DND-41 (cell line): Measurements from ENCODE around the gene PRKAR1B.

Experiments
- ATAC-seq: fragments of 200-7000 bp; cut with Tn5 transposase; 3 replicates; pipeline ENCODE4 v1.9.1; 2021; ENCODE audit warnings: low read depth; ENCODE audit not compliant: insufficient read depth
- DNase-seq: peaks from one replicate; pipeline ENCODE4 v3.0.0-alpha.2; 2020
- H2AFZ ChIP-seq: 2 replicates; pipeline ENCODE4 v1.6.0; 2012; ENCODE audit warnings: low read depth, low read length
- H3K27ac ChIP-seq: 2 replicates; pipeline ENCODE4 v1.5.1; 2012; ENCODE audit warnings: low read length, inconsistent platforms
- H3K27me3 ChIP-seq: fragments of 200-600 bp; sonication (generic); 2 replicates; pipeline ENCODE4 v1.6.0; 2012; ENCODE audit warnings: low read length, mild to moderate bottlenecking, inconsistent platforms; ENCODE audit not compliant: insufficient read depth, poor library complexity
- H3K36me3 ChIP-seq: 2 replicates; pipeline ENCODE4 v1.5.1; 2012; ENCODE audit warnings: low read length, inconsistent platforms; ENCODE audit not compliant: insufficient read depth
- H3K4me1 ChIP-seq: 2 replicates; pipeline ENCODE4 v1.5.1; 2012; ENCODE audit warnings: mild to moderate bottlenecking, low read length; ENCODE audit not compliant: insufficient read depth
- H3K4me2 ChIP-seq: 2 replicates; pipeline ENCODE4 v1.6.0; 2012; ENCODE audit warnings: mild to moderate bottlenecking, moderate library complexity, low read length, inconsistent platforms; ENCODE audit not compliant: insufficient read depth
- H3K4me3 ChIP-seq, 2 experiments: fragments of 200-600 bp in 1 of 2; shearing (Covaris generic) in 1 of 2; 2 replicates each; pipeline ENCODE4 v1.5.1; 2012 to 2016; ENCODE audit warnings: inconsistent platforms in 2 of 2, low read length in 2 of 2, mild to moderate bottlenecking in 2 of 2, low read depth in 1 of 2, moderate library complexity in 1 of 2
- H3K79me2 ChIP-seq: 2 replicates; pipeline ENCODE4 v1.6.0; 2012; ENCODE audit warnings: low read length, inconsistent platforms; ENCODE audit not compliant: insufficient read depth
- H3K9ac ChIP-seq: 2 replicates; pipeline ENCODE4 v1.6.0; 2012; ENCODE audit warnings: low read depth, mild to moderate bottlenecking, inconsistent platforms, low read length, moderate library complexity
- H3K9me3 ChIP-seq: 2 replicates; pipeline ENCODE4 v1.5.1; 2012; ENCODE audit warnings: low read length, moderate library complexity, mild to moderate bottlenecking, inconsistent platforms; ENCODE audit not compliant: insufficient read depth, severe bottlenecking
- H4K20me1 ChIP-seq: 2 replicates; pipeline ENCODE4 v1.6.0; 2012; ENCODE audit warnings: low read length; ENCODE audit not compliant: insufficient read depth
- CTCF ChIP-seq: IDR thresholded peaks from 2 replicates; pipeline ENCODE4 v1.5.1; 2012; ENCODE audit warnings: borderline replicate concordance, low read length, moderate library complexity, mild to moderate bottlenecking; ENCODE audit not compliant: poor library complexity, severe bottlenecking; ENCODE audit errors: extremely low read depth
- EZH2 ChIP-seq: IDR thresholded peaks from 3 replicates; pipeline ENCODE4 v1.6.1; 2012; ENCODE audit warnings: borderline replicate concordance, low read depth, mild to moderate bottlenecking, moderate library complexity, low read length, inconsistent platforms; ENCODE audit not compliant: severe bottlenecking

PRKAR1B gene

GRCh38 chr7:728602-729001 is 1.5 kb upstream of the PRKAR1B start:
- Histone ChIP-seq H3K79me2 (peaks cover 89% of the 10 kb centered on the region), H4K20me1 (peaks cover 23% of the 10 kb centered on the region), H3K27me3 (no peaks in the 10 kb centered on the region), H3K4me2 (peak overlapping the region; percentile 85), H3K4me1 (peaks cover 35% of the 10 kb centered on the region), H3K9me3 (peaks cover 15% of the 10 kb centered on the region), H3K9ac (peak overlapping the region; percentile 79), H2AFZ (no peak overlapping the region), H3K36me3 (peaks cover 63% of the 10 kb centered on the region), H3K4me3 (peak overlapping the region in 1 of 2 experiments; percentile 77; a peak in 2 of 4 replicates), H3K27ac (peak overlapping the region; percentile 34; the same call in 1 of the 2 replicates)
- TF ChIP-seq CTCF (no peak), EZH2 (no peak)
- ATAC-seq, result no peak
- DNase-seq, result no peak

GRCh38 chr7:727806-728460 is 852 bp upstream of the PRKAR1B start:
- H3K9me3 ChIP-seq, result peaks cover 20% of the 10 kb centered on the region
- ATAC-seq, result no peak
- peaks cover 63% of the 10 kb centered on the region for H3K36me3 ChIP-seq
- H3K79me2 ChIP-seq, result peaks cover 84% of the 10 kb centered on the region
- no peak for DNase-seq
- peak overlapping the region; percentile 85 for H3K4me2 ChIP-seq
- no peak overlapping the region for H2AFZ ChIP-seq
- peaks cover 35% of the 10 kb centered on the region for H3K4me1 ChIP-seq
- no peaks in the 10 kb centered on the region for H3K27me3 ChIP-seq
- peak overlapping the region; percentile 79 for H3K9ac ChIP-seq
- H3K4me3 ChIP-seq, result peak overlapping the region; percentile 22 to 77; a peak in 3 of 4 replicates
- peak overlapping the region; percentile 61 for H3K27ac ChIP-seq
- TF ChIP-seq EZH2 (no peak), CTCF (no peak)
- H4K20me1 ChIP-seq, result peaks cover 23% of the 10 kb centered on the region

- Histone ChIP-seq H3K4me2 (peak overlapping the region; percentile 85), H3K9me3 (peaks cover 29% of the 10 kb centered on the region), H3K27me3 (no peaks in the 10 kb centered on the region), H3K79me2 (peaks cover 73% of the 10 kb centered on the region), H4K20me1 (peaks cover 23% of the 10 kb centered on the region), H3K36me3 (peaks cover 56% of the 10 kb centered on the region), H3K4me1 (peaks cover 35% of the 10 kb centered on the region), H2AFZ (peak overlapping the region; percentile 69), H3K4me3 (peak overlapping the region; percentile 40 to 77; a peak in 3 of 4 replicates), H3K27ac (peak overlapping the region; percentile 61), H3K9ac (peak overlapping the region; percentile 79)
- peak; percentile 33 for ATAC-seq
- DNase-seq, result no peak
- TF ChIP-seq EZH2, result no peak
- TF ChIP-seq CTCF, result no peak
These were observed 302 bp downstream of the PRKAR1B start for GRCh38 chr7:726854-727103.
